ENCODE data around the gene ANGPTL4. TPM values are rescaled to one million over a fixed set of nuclear protein-coding genes. Genes with fewer than 3 reads are reported as not detected.
"Not testable (repeated sequence)": the region's sequence is repeated elsewhere in the genome, so short reads cannot be mapped to it uniquely, and the experiment has no call there.

Gene ANGPTL4
- total and polyA plus RNA-seq, 10 donors, result 1.8 to 28.3 (median 8.6) TPM

- Histone ChIP-seq H3K36me3 (no peaks in the 10 kb centered on the region), H3K27ac (peak overlapping the region in 7 of 8 donors; percentile 9 to 95 (median 88)), H3K27me3 (replicated peaks in 1 of 7) (peaks cover 0 to 82% (median 22%) of the 10 kb centered on the region in 7 donors), H3K9me3 (no peaks in the 10 kb centered on the region), H3K4me3 (peak overlapping the region in 3 of 8 donors; percentile 20 to 55 (median 53)), H3K4me1 (peaks cover 7 to 82% (median 44%) of the 10 kb centered on the region in 6 donors)
- intact Hi-C loops (cut with DNase I; ENCODE audit: low total_unique reads), result no loop called here
- TF ChIP-seq CTCF (IDR thresholded peaks at IDR 0.05 in 8 of 11, conservative IDR thresholded peaks at IDR 0.05 in 3 of 11) (peak in 10 of 11 experiments; percentile 18 to 67 (median 40)), POLR2A (IDR thresholded peaks at IDR 0.05) (no peak), POLR2AphosphoS5 (IDR thresholded peaks at IDR 0.05) (peak; percentile 85 to 96 (median 95))
- 12 to 16% (median 14%) methylated on average over 14 to 15 of the region's 15 CpGs for WGBS, 5 donors
- peak; percentile 83 for DNase-seq
These were observed 23.4 kb upstream of the ANGPTL4 start for GRCh38 chr19:8340341-8341096.

GRCh38 chr19:8341504-8341903 is 22.5 kb upstream of the ANGPTL4 start:
- H3K4me3 ChIP-seq, result peak overlapping the region in 5 of 8 donors; percentile 51 to 77 (median 69)
- DNase-seq; H3K9me3 ChIP-seq; H3K36me3 ChIP-seq; intact Hi-C loops (cut with DNase I; ENCODE audit: low total_unique reads): not testable (repeated sequence)
- peaks cover 0 to 73% (median 15%) of the 10 kb centered on the region in 7 donors for H3K27me3 ChIP-seq (replicated peaks in 1 of 7)
- 84 to 97% (median 85%) methylated on average over 4 of the region's 4 CpGs for WGBS, 5 donors
- H3K27ac ChIP-seq, result peak overlapping the region; percentile 58 to 95 (median 88)
- H3K4me1 ChIP-seq, result peaks cover 3 to 72% (median 36%) of the 10 kb centered on the region in 6 donors

- H3K27ac ChIP-seq, result peak overlapping the region; percentile 76 to 95 (median 88)
- 19 to 69% (median 28%) methylated on average over 3 to 14 of the region's 14 CpGs for WGBS, 5 donors
- peaks cover 3 to 64% (median 33%) of the 10 kb centered on the region in 6 donors for H3K4me1 ChIP-seq
- H3K36me3 ChIP-seq, result no peaks in the 10 kb centered on the region
- DNase-seq, result no peak
- intact Hi-C loops (cut with DNase I; ENCODE audit: low total_unique reads), result no loop called here
- peaks cover 0 to 65% (median 15%) of the 10 kb centered on the region in 7 donors for H3K27me3 ChIP-seq (replicated peaks in 1 of 7)
- H3K4me3 ChIP-seq, result peak overlapping the region; percentile 51 to 77 (median 61)
- no peaks in the 10 kb centered on the region for H3K9me3 ChIP-seq
- TF ChIP-seq POLR2AphosphoS5 (IDR thresholded peaks at IDR 0.05) (no peak), CTCF (IDR thresholded peaks at IDR 0.05 in 8 of 11, conservative IDR thresholded peaks at IDR 0.05 in 3 of 11) (no peak)
These were observed 21.7 kb upstream of the ANGPTL4 start for GRCh38 chr19:8342316-8342683.

DNA sequence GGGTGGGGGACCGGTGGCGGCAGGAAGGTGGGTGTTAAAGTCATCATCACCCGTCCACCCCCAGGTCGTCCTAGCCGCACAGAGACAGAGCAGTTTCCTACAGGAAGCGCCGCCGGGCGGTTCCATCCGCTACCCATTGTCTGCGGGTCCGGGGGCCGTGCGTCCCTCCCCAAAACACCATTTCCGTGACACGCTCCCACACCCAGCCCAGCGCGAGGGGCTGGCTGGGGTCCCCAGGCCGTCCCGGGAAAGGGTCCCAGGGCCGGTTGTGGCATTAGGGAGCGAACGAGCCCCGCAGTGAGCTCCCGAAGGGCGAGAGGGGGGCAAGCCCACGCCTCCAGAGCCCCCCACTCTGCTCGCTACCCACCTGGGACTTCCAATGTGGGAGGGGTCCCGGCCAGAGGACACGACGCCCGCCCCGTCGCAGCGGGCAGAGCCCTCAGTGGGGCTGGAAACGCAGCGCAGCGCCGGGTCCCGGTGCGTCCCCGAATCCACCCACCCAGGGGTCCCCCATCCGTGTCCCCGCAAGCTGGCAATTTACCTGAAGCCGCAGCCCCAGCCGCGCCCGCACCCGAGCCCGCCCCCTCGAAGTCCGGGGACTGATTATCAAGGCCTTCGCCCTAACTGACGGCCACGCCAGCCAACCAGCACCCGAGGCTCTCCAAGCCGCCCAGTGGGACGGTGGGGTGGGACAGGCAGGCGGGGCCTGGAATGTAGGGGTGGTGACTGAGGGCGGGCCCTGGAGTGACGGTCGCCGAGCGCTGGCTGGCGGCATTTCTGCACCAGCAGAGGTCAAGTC is 21.1 kb upstream of the ANGPTL4 start, which contains the start of gene KANK3:
Gene KANK3 (minus strand): TSS at position 579 of the 799 bp plus-strand sequence. CDS start 5,434 bp downstream, outside the sequence.
- DNase-seq, result peak; percentile 97
- Histone ChIP-seq H3K27me3 (replicated peaks in 1 of 7) (peaks cover 0 to 59% (median 14%) of the 10 kb centered on the region in 7 donors), H3K36me3 (no peaks in the 10 kb centered on the region), H3K4me3 (peak within 1 kb of the TSS; percentile 51 to 77 (median 61)), H3K4me1 (peaks cover 3 to 59% (median 30%) of the 10 kb centered on the region in 6 donors), H3K27ac (peak within 1 kb of the TSS; percentile 76 to 95 (median 88)), H3K9me3 (no peaks in the 10 kb centered on the region)
- WGBS, 5 donors, result 2 to 6% (median 2%) methylated on average over 41 to 65 of the region's 65 CpGs; no CpG with 5 or more reads in 1 of the 5 donors
- intact Hi-C loops (cut with DNase I; ENCODE audit: low total_unique reads), result no loop called here
- TF ChIP-seq POLR2AphosphoS5 (IDR thresholded peaks at IDR 0.05), result peak; percentile 90 to 96 (median 94)
- peak in 4 of 11 experiments; percentile 23 to 28 (median 28) for TF ChIP-seq CTCF (IDR thresholded peaks at IDR 0.05 in 8 of 11, conservative IDR thresholded peaks at IDR 0.05 in 3 of 11)
- TF ChIP-seq POLR2A (IDR thresholded peaks at IDR 0.05), result peak; percentile 18 to 65 (median 60)
